ENCODE data around the gene MMD2. TPM values are rescaled to one million over a fixed set of nuclear protein-coding genes. Genes with fewer than 3 reads are reported as not detected.
"Not testable (repeated sequence)": the region's sequence is repeated elsewhere in the genome, so short reads cannot be mapped to it uniquely, and the experiment has no call there.

Gene MMD2
- total and polyA plus RNA-seq, 2 donors (not counting 1 experiment from before 2014, with no cell fraction given): not detected

DNA sequence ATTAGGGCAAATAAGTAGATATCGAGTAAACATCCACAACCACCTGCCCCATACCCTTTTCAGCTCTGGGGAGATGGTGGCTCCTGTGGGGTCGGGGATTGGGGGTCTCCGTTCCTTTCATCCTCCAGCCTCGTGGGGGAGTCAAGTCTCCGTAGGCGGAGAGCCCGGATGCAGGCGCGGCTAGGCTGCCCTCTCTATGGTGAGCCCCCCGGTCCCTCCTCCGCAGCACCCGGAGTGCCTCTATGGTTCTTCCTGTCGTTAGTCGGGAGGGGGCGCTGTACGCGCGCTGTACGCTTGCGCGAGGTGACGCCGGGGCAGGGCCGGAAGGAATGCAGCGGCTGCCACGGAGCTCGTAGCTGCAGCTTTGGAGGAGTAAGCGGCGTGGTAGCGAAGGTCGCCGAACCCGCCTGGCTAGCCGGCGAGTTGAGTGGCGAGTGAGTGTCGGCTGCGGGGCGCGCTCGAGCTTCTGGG, 14.8 kb upstream of the MMD2 start:
- Mint-ChIP-seq H3K4me3 (peak overlapping the region; percentile 100), H3K9me3 (ENCODE audit: insufficient read depth) (no peaks in the 10 kb centered on the region), H3K27me3 (no peaks in the 10 kb centered on the region), H3K27ac (peak overlapping the region; percentile 100), H3K4me1 (peaks cover 20% of the 10 kb centered on the region)
- peak overlapping the region; percentile 14 to 72 for H3K27ac ChIP-seq (ENCODE audit: low read length in 2 of 2)
- H3K4me3 ChIP-seq (ENCODE audit: control extremely low read depth in 1 of 5, extremely low read depth in 1 of 5, insufficient read depth in 1 of 5, low read depth in 2 of 5, low read length in 4 of 5): peak overlapping the region in 4 of 5 experiments; percentile 44 to 84 (median 67)
- peaks cover 2 to 3% of the 10 kb centered on the region in 2 donors for H3K4me1 ChIP-seq (ENCODE audit: control insufficient read depth in 2 of 2, insufficient read depth in 2 of 2, low read length in 2 of 2)
- peaks cover 2 to 21% of the 10 kb centered on the region in 2 experiments for H3K36me3 ChIP-seq (replicated peaks in 1 of 2; ENCODE audit: control extremely low read depth in 1 of 2, control insufficient read depth in 1 of 2, extremely low read depth in 1 of 2, insufficient read depth in 2 of 2, low read length in 1 of 2)
- ChIA-PET CTCF (interaction anchor here (0.6 to 2.5 kb wide), 24 partner anchors 9 to 1124 kb away, joined by 3 to 41 read pairs (median 4); partner anchors contain the start of genes AP5Z1 and RBAK), POLR2A (interaction anchor here (0.7 to 1.5 kb wide), 2 partner anchors 72 to 112 kb away, joined by 3 to 9 read pairs; partner anchors contain the start of gene RBAK)
- peaks cover 47% of the 10 kb centered on the region for H3K79me2 ChIP-seq (ENCODE audit: control insufficient read depth, insufficient read depth, low read length)
- peaks cover 0 to 7% (median 2%) of the 10 kb centered on the region in 3 donors for H3K9me3 ChIP-seq (ENCODE audit: control extremely low read depth in 1 of 3, control insufficient read depth in 2 of 3, insufficient read depth in 1 of 3, low read length in 2 of 3)
- DNase-seq (peak; percentile 96), ATAC-seq (ENCODE audit: low read depth) (peak; percentile 94)
- H4K20me1 ChIP-seq (ENCODE audit: control insufficient read depth, insufficient read depth, low read length, poor library complexity, severe bottlenecking): peaks cover 42% of the 10 kb centered on the region
- H3K27me3 ChIP-seq (replicated peaks in 1 of 4; ENCODE audit: control extremely low read depth in 1 of 4, control insufficient read depth in 3 of 4, insufficient read depth in 4 of 4, low read length in 3 of 4): no peaks in the 10 kb centered on the region
- H3K4me2 ChIP-seq (replicated peaks; ENCODE audit: low read depth, low read length, poor library complexity, severe bottlenecking): peak overlapping the region; percentile 89
- no peak for TF ChIP-seq EZH2 (IDR thresholded peaks at IDR 0.05; ENCODE audit: borderline replicate concordance, insufficient read depth, low read depth, low read length, poor library complexity, severe bottlenecking)
- peak; percentile 91 for TF ChIP-seq CTCF (IDR thresholded peaks at IDR 0.05)
- 1% methylated on average over 40 of the region's 41 CpGs for WGBS (ENCODE audit: insufficient coverage)
- H3K9ac ChIP-seq (ENCODE audit: low read length): peak overlapping the region; percentile 79
- peak overlapping the region; percentile 91 for H2AFZ ChIP-seq (ENCODE audit: insufficient read depth, low read depth, low read length, poor library complexity, severe bottlenecking)
- intact Hi-C loops (cut with micrococcal nuclease): loop anchor here (1.0 to 10.0 kb wide), 4 partner anchors 71 to 809 kb away; partner anchors contain the start of genes RBAK and RNF216

DNA sequence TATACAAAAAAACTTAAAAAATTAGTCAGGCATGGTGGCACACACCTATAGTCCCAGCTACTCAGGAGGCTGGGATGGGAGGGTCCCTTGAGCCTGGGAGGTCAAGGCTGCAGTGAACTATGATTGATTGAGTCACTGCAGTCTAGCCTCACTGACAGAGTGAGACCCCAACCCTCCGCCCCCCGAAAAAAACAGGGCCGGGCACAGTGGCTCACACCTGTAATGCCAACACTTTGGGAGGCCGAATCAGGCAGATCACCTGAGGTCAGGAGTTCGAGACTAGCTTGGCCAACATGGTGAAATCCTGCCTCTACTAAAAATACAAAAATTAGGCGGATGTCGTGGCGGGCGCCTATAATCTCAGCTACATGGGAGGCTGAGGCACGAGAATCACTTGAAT, 13.5 kb upstream of the MMD2 start:
- H3K4me3 ChIP-seq (ENCODE audit: control extremely low read depth in 1 of 5, extremely low read depth in 1 of 5, insufficient read depth in 1 of 5, low read depth in 2 of 5, low read length in 4 of 5); H3K27ac Mint-ChIP-seq: not testable (repeated sequence)
- CTCF ChIA-PET: interaction anchor here (0.6 to 2.5 kb wide), 4 partner anchors 113 to 357 kb away, joined by 3 to 41 read pairs (median 4); no protein-coding TSS in a partner anchor

More for the DNA sequence above, 13.5 kb upstream of the MMD2 start:
- H3K27me3 Mint-ChIP-seq; ATAC-seq (ENCODE audit: low read depth); DNase-seq; POLR2A ChIA-PET; H3K9me3 ChIP-seq (ENCODE audit: control extremely low read depth in 1 of 3, control insufficient read depth in 2 of 3, insufficient read depth in 1 of 3, low read length in 2 of 3); H3K36me3 ChIP-seq (replicated peaks in 1 of 2; ENCODE audit: control extremely low read depth in 1 of 2, control insufficient read depth in 1 of 2, extremely low read depth in 1 of 2, insufficient read depth in 2 of 2, low read length in 1 of 2); H3K9me3 Mint-ChIP-seq (ENCODE audit: insufficient read depth); H3K27me3 ChIP-seq (replicated peaks in 1 of 4; ENCODE audit: control extremely low read depth in 1 of 4, control insufficient read depth in 3 of 4, insufficient read depth in 4 of 4, low read length in 3 of 4); H3K4me3 Mint-ChIP-seq; H3K4me2 ChIP-seq (replicated peaks; ENCODE audit: low read depth, low read length, poor library complexity, severe bottlenecking); H2AFZ ChIP-seq (ENCODE audit: insufficient read depth, low read depth, low read length, poor library complexity, severe bottlenecking); H3K9ac ChIP-seq (ENCODE audit: low read length); H3K27ac ChIP-seq (ENCODE audit: low read length in 2 of 2); H3K4me1 ChIP-seq (ENCODE audit: control insufficient read depth in 2 of 2, insufficient read depth in 2 of 2, low read length in 2 of 2): not testable (repeated sequence)
- H3K4me1 Mint-ChIP-seq: peaks cover 13% of the 10 kb centered on the region
- Histone ChIP-seq H4K20me1 (ENCODE audit: control insufficient read depth, insufficient read depth, low read length, poor library complexity, severe bottlenecking) (peaks cover 30% of the 10 kb centered on the region), H3K79me2 (ENCODE audit: control insufficient read depth, insufficient read depth, low read length) (peaks cover 34% of the 10 kb centered on the region)
- WGBS (ENCODE audit: insufficient coverage): 87% methylated on average over 9 of the region's 10 CpGs
- intact Hi-C loops (cut with micrococcal nuclease): loop anchor here (5.0 to 10.0 kb wide), 2 partner anchors 178 to 810 kb away; partner anchors contain the start of gene RNF216

Data from B cell (primary cell).